Mammary epithelial cell (primary cell): Measurements from ENCODE around the gene TMEM143.
"Not testable (repeated sequence)": the region's sequence is repeated elsewhere in the genome, so short reads cannot be mapped to it uniquely, and the experiment has no call there.

Experiments
- EZH2 ChIP-seq: IDR thresholded peaks from 2 replicates; pipeline ENCODE4 v1.6.1; 2012; ENCODE audit warnings: low read length, inconsistent platforms, borderline replicate concordance
- TF ChIP-seq, protein P1 (sequence below), 2 donors: IDR thresholded peaks in 1 of 2; conservative IDR thresholded peaks in 1 of 2; 2 replicates each; pipeline ENCODE4 v1.5.1; 2011 to 2012; ENCODE audit warnings: inconsistent platforms in 2 of 2, low read length in 2 of 2, mild to moderate bottlenecking in 2 of 2, control low read depth in 1 of 2, low read depth in 1 of 2; ENCODE audit not compliant: insufficient read depth in 1 of 2; ENCODE audit errors: extremely low read depth in 1 of 2

DNA sequence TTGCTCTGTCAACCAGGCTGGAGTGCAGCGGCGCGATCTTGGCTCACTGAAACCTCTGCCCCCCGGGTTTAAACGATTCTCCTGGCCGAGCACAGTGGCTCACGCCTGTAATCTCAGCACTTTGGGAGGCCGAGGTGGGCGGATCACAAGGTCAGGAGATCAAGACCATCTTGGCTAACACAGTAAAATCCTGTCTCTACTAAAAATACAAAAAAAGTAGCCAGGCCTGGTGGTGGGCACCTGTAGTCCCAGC is 46.1 kb downstream of the TMEM143 start:
- TF ChIP-seq, protein P1, sequence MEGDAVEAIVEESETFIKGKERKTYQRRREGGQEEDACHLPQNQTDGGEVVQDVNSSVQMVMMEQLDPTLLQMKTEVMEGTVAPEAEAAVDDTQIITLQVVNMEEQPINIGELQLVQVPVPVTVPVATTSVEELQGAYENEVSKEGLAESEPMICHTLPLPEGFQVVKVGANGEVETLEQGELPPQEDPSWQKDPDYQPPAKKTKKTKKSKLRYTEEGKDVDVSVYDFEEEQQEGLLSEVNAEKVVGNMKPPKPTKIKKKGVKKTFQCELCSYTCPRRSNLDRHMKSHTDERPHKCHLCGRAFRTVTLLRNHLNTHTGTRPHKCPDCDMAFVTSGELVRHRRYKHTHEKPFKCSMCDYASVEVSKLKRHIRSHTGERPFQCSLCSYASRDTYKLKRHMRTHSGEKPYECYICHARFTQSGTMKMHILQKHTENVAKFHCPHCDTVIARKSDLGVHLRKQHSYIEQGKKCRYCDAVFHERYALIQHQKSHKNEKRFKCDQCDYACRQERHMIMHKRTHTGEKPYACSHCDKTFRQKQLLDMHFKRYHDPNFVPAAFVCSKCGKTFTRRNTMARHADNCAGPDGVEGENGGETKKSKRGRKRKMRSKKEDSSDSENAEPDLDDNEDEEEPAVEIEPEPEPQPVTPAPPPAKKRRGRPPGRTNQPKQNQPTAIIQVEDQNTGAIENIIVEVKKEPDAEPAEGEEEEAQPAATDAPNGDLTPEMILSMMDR (conservative IDR thresholded peaks at IDR 0.05 in 1 of 2, IDR thresholded peaks at IDR 0.05 in 1 of 2; ENCODE audit: extremely low read depth in 1 of 2, insufficient read depth in 1 of 2, low read depth in 1 of 2, low read length in 2 of 2) = not testable (repeated sequence)
- TF ChIP-seq EZH2 = not testable (repeated sequence)
